CD4-positive, CD25-positive, alpha-beta regulatory T cell (primary cell): ENCODE measurements around the gene MAML1. TPM values are rescaled to one million over a fixed set of nuclear protein-coding genes. Genes with fewer than 3 reads are reported as not detected.

Source experiments
- ATAC-seq, 2 donors: fragments of 150-1000 bp; cut with Tn5 transposase; one replicate each; pipeline ENCODE4 v1.10.0; 2021; ENCODE audit warnings: low read depth in 2 of 2, moderate number of reproducible peaks in 2 of 2, moderate library complexity in 1 of 2
- DNase-seq, 3 donors: peaks; one replicate each; pipeline versions ENCODE4 v3.0.0 to v3.0.0-alpha.2; 2012 to 2022; ENCODE audit warnings: mixed read lengths in 1 of 3
- H3K27ac ChIP-seq: one replicate; pipeline ENCODE4 v1.7.0; 2013; ENCODE audit warnings: mild to moderate bottlenecking, low read length; ENCODE audit not compliant: insufficient read depth, poor library complexity, severe bottlenecking
- H3K27me3 ChIP-seq: one replicate; pipeline ENCODE4 v1.7.0; 2013; ENCODE audit warnings: low read length; ENCODE audit not compliant: control insufficient read depth, insufficient read depth
- H3K36me3 ChIP-seq: one replicate; pipeline ENCODE4 v1.7.0; 2013; ENCODE audit warnings: mild to moderate bottlenecking, low read length, moderate library complexity; ENCODE audit not compliant: control insufficient read depth, insufficient read depth
- H3K4me1 ChIP-seq: 2 replicates; pipeline ENCODE4 v1.7.0; 2013; ENCODE audit warnings: mild to moderate bottlenecking, low read length; ENCODE audit not compliant: insufficient read depth, control insufficient read depth, poor library complexity, severe bottlenecking
- H3K4me3 ChIP-seq: one replicate; pipeline ENCODE4 v1.7.0; 2013; ENCODE audit warnings: low read depth, mild to moderate bottlenecking, low read length, moderate library complexity
- H3K9me3 ChIP-seq, 2 experiments: 1 replicate in 1 of 2; 2 replicates in 1 of 2; pipeline ENCODE4 v1.7.0; 2013; ENCODE audit warnings: low read length in 2 of 2, mild to moderate bottlenecking in 1 of 2, moderate library complexity in 1 of 2; ENCODE audit not compliant: control insufficient read depth in 2 of 2
- H3K27ac Mint-ChIP-seq, 3 donors: one replicate each; pipeline ENCODE4 v1.8.0; 2020 to 2022; ENCODE audit warnings: mild to moderate bottlenecking in 3 of 3, mixed read lengths in 3 of 3, moderate library complexity in 2 of 3
- H3K27me3 Mint-ChIP-seq: one replicate; pipeline ENCODE4 v1.8.0; 2022; ENCODE audit warnings: mild to moderate bottlenecking, mixed read lengths
- H3K36me3 Mint-ChIP-seq: one replicate; pipeline ENCODE4 v1.8.0; 2020; ENCODE audit warnings: mixed read lengths
- H3K4me1 Mint-ChIP-seq, 4 donors: one replicate each; pipeline ENCODE4 v1.8.0; 2020 to 2022; ENCODE audit warnings: mixed read lengths in 4 of 4, mild to moderate bottlenecking in 1 of 4
- H3K4me3 Mint-ChIP-seq, 4 donors: one replicate each; pipeline ENCODE4 v1.8.0; 2020 to 2022; ENCODE audit warnings: mild to moderate bottlenecking in 4 of 4, mixed read lengths in 4 of 4, moderate library complexity in 3 of 4
- H3K9me3 Mint-ChIP-seq, 7 donors: one replicate each; pipeline ENCODE4 v1.8.0; 2020 to 2022; ENCODE audit warnings: mixed read lengths in 7 of 7, mild to moderate bottlenecking in 3 of 7, moderate library complexity in 2 of 7
- polyA plus RNA-seq, 4 donors: library from polyadenylated mRNA; unstranded; fragments of 300-500 nt; fragmentation: Illumina TruSeq; gene quantifications; one replicate each; pipeline ENCODE4 v1.2.3, GENCODE V29; 2021
- total RNA-seq: library from RNA; stranded (reverse); gene quantifications from one replicate; pipeline ENCODE4 v1.2.3, GENCODE V29; 2022

Gene MAML1
- total and polyA plus RNA-seq, 5 donors from 2014 or later: 2.8 to 39.5 (median 4.2) TPM

- H3K36me3 Mint-ChIP-seq: peaks cover 4% of the 10 kb centered on the region
- H3K27ac Mint-ChIP-seq: peak overlapping the region in 2 of 3 donors; percentile 26 to 65
- DNase-seq (no peak), ATAC-seq (no peak)
- peaks cover 0 to 33% (median 13%) of the 10 kb centered on the region in 4 donors for H3K4me1 Mint-ChIP-seq
- H3K9me3 Mint-ChIP-seq: peaks cover 0 to 2% (median 0%) of the 10 kb centered on the region in 7 donors
- Histone ChIP-seq H3K9me3 (no peaks in the 10 kb centered on the region), H3K36me3 (no peaks in the 10 kb centered on the region), H3K27ac (no peak overlapping the region), H3K4me1 (peaks cover 30% of the 10 kb centered on the region), H3K27me3 (no peaks in the 10 kb centered on the region), H3K4me3 (no peak overlapping the region)
- no peaks in the 10 kb centered on the region for H3K27me3 Mint-ChIP-seq
- peak overlapping the region in 2 of 4 donors; percentile 63 to 69 for H3K4me3 Mint-ChIP-seq
These were observed 59.4 kb downstream of the MAML1 start for GRCh38 chr5:179791881-179792611.

- DNase-seq: no peak
- no peak overlapping the region for H3K27ac ChIP-seq
- Mint-ChIP-seq H3K27ac (peak overlapping the region; percentile 73 to 86 (median 75)), H3K27me3 (no peaks in the 10 kb centered on the region), H3K36me3 (peaks cover 9% of the 10 kb centered on the region), H3K4me1 (peaks cover 0 to 38% (median 15%) of the 10 kb centered on the region in 4 donors), H3K9me3 (peaks cover 0 to 2% (median 0%) of the 10 kb centered on the region in 7 donors), H3K4me3 (peak overlapping the region; percentile 36 to 86 (median 74))
- no peak for ATAC-seq
- peaks cover 30% of the 10 kb centered on the region for H3K4me1 ChIP-seq
- no peak overlapping the region for H3K4me3 ChIP-seq
- no peaks in the 10 kb centered on the region for H3K9me3 ChIP-seq
- H3K36me3 ChIP-seq: no peaks in the 10 kb centered on the region
- no peaks in the 10 kb centered on the region for H3K27me3 ChIP-seq
These were observed 60.2 kb downstream of the MAML1 start for GRCh38 chr5:179792612-179793467.

- peaks cover 3% of the 10 kb centered on the region for H3K36me3 ChIP-seq
- peak; percentile 54 to 65 for ATAC-seq
- Mint-ChIP-seq H3K27ac (peak within 1 kb of the TSS; percentile 73 to 86 (median 75)), H3K27me3 (no peaks in the 10 kb centered on the region), H3K4me3 (peak within 1 kb of the TSS; percentile 70 to 89 (median 76)), H3K9me3 (peaks cover 0 to 2% (median 0%) of the 10 kb centered on the region in 7 donors), H3K36me3 (peaks cover 9% of the 10 kb centered on the region), H3K4me1 (peaks cover 0 to 38% (median 13%) of the 10 kb centered on the region in 4 donors)
- no peak within 1 kb of the TSS for H3K4me3 ChIP-seq
- peak in 2 of 3 donors; percentile 38 to 79 for DNase-seq
- H3K4me1 ChIP-seq: peaks cover 30% of the 10 kb centered on the region
- no peaks in the 10 kb centered on the region for H3K27me3 ChIP-seq
- H3K27ac ChIP-seq: no peak within 1 kb of the TSS
- no peaks in the 10 kb centered on the region for H3K9me3 ChIP-seq
These were observed 61.0 kb downstream of the MAML1 start, which contains the start of gene LTC4S for GRCh38 chr5:179793468-179794139. LTC4S (plus strand) TSS chr5:179793986; CDS start chr5:179794081, 95 bp downstream.

GRCh38 chr5:179794171-179794570 lies 61.5 kb downstream of the MAML1 start:
- peak overlapping the region; percentile 69 to 89 (median 76) for H3K4me3 Mint-ChIP-seq
- no peaks in the 10 kb centered on the region for H3K27me3 Mint-ChIP-seq
- peaks cover 0 to 38% (median 13%) of the 10 kb centered on the region in 4 donors for H3K4me1 Mint-ChIP-seq
- no peak overlapping the region for H3K27ac ChIP-seq
- ATAC-seq (no peak), DNase-seq (no peak)
- H3K9me3 Mint-ChIP-seq: peaks cover 0 to 2% (median 0%) of the 10 kb centered on the region in 7 donors
- peak overlapping the region in 2 of 3 donors; percentile 14 to 75 for H3K27ac Mint-ChIP-seq
- H3K9me3 ChIP-seq: no peaks in the 10 kb centered on the region
- no peak overlapping the region for H3K4me3 ChIP-seq
- H3K36me3 ChIP-seq: peaks cover 9% of the 10 kb centered on the region
- no peaks in the 10 kb centered on the region for H3K27me3 ChIP-seq
- peaks cover 12% of the 10 kb centered on the region for H3K36me3 Mint-ChIP-seq
- H3K4me1 ChIP-seq: peaks cover 30% of the 10 kb centered on the region

GRCh38 chr5:179794575-179794974 lies 62.0 kb downstream of the MAML1 start:
- Mint-ChIP-seq H3K36me3 (peaks cover 16% of the 10 kb centered on the region), H3K4me1 (peaks cover 0 to 38% (median 13%) of the 10 kb centered on the region in 4 donors), H3K27ac (peak overlapping the region in 2 of 3 donors; percentile 55 to 75), H3K9me3 (peaks cover 0 to 1% (median 0%) of the 10 kb centered on the region in 7 donors), H3K27me3 (no peaks in the 10 kb centered on the region), H3K4me3 (peak overlapping the region; percentile 56 to 89 (median 70))
- Histone ChIP-seq H3K36me3 (peaks cover 11% of the 10 kb centered on the region), H3K4me3 (no peak overlapping the region), H3K27ac (no peak overlapping the region), H3K27me3 (no peaks in the 10 kb centered on the region), H3K4me1 (peaks cover 30% of the 10 kb centered on the region), H3K9me3 (no peaks in the 10 kb centered on the region)
- no peak for ATAC-seq
- no peak for DNase-seq

- no peak for DNase-seq
- no peak for ATAC-seq
These were observed 62.6 kb downstream of the MAML1 start for GRCh38 chr5:179795049-179795862.

More at GRCh38 chr5:179795049-179795862, 62.6 kb downstream of the MAML1 start:
- H3K4me3 Mint-ChIP-seq: peak overlapping the region; percentile 56 to 89 (median 70)
- H3K9me3 Mint-ChIP-seq: peaks cover 0 to 1% (median 0%) of the 10 kb centered on the region in 7 donors
- H3K36me3 Mint-ChIP-seq: peaks cover 18% of the 10 kb centered on the region
- H3K27ac Mint-ChIP-seq: peak overlapping the region in 1 of 3 donors; percentile 55
- Histone ChIP-seq H3K4me1 (peaks cover 30% of the 10 kb centered on the region), H3K9me3 (no peaks in the 10 kb centered on the region), H3K4me3 (no peak overlapping the region), H3K27me3 (no peaks in the 10 kb centered on the region), H3K27ac (no peak overlapping the region), H3K36me3 (peaks cover 11% of the 10 kb centered on the region)
- H3K27me3 Mint-ChIP-seq: no peaks in the 10 kb centered on the region
- H3K4me1 Mint-ChIP-seq: peaks cover 0 to 38% (median 13%) of the 10 kb centered on the region in 4 donors
